Testis (tissue), 2 donors: ENCODE results near the gene LFNG.

Experiments used
- CTCF ChIP-seq, 3 experiments: fragments of 450-650 bp in 2 of 3; fragments of 200-600 bp in 1 of 3; sonication (generic) in 1 of 3; IDR thresholded peaks; one replicate each; pipeline ENCODE4 v1.5.1; 2016 to 2019; ENCODE audit warnings: antibody characterized with exemption in 3 of 3, mild to moderate bottlenecking in 2 of 3, moderate library complexity in 1 of 3
- POLR2A ChIP-seq: fragments of 450-650 bp; IDR thresholded peaks from one replicate; pipeline ENCODE4 v1.6.1; 2017; ENCODE audit warnings: antibody characterized with exemption, mild to moderate bottlenecking, moderate library complexity

- TF ChIP-seq CTCF (IDR thresholded peaks at IDR 0.05) (no peak), POLR2A (no peak)
These were observed 8.4 kb upstream of the LFNG start for GRCh38 chr7:2510909-2511768.
